Right atrium auricular region (tissue), 2 donors: ENCODE results near the gene AKAP13. TPM values are rescaled to one million over a fixed set of nuclear protein-coding genes. Genes with fewer than 3 reads are reported as not detected.
A peak's percentile ranks its signal among the peaks of the same experiment; 100 is the strongest.

Experiments used
- DNase-seq: peaks from one replicate; pipeline ENCODE4 v3.0.0-alpha.2; 2019; ENCODE audit warnings: low spot score
- H3K27ac ChIP-seq, 2 donors: fragments of 200-600 bp; sonication (generic); 1 replicate in 1 of 2; 2 replicates in 1 of 2; pipeline ENCODE4 v1.5.1; 2016 to 2019
- H3K27me3 ChIP-seq, 2 donors: fragments of 200-600 bp; sonication (generic); one replicate each; pipeline versions ENCODE4 v1.5.1 to v1.6.0; 2017 to 2019
- H3K36me3 ChIP-seq: fragments of 200-600 bp; sonication (generic); one replicate; pipeline ENCODE4 v1.5.1; 2016
- H3K4me1 ChIP-seq, 2 donors: fragments of 200-600 bp; sonication (generic); one replicate each; pipeline versions ENCODE4 v1.5.1 to v1.6.0; 2017 to 2019
- H3K4me3 ChIP-seq, 2 donors: fragments of 200-600 bp; sonication (generic); 1 replicate in 1 of 2; 2 replicates in 1 of 2; pipeline ENCODE4 v1.5.1; 2017 to 2019; ENCODE audit warnings: mild to moderate bottlenecking in 1 of 2, moderate library complexity in 1 of 2
- H3K9me3 ChIP-seq, 2 donors: fragments of 200-600 bp; sonication (generic); one replicate each; pipeline ENCODE4 v1.5.1; 2019
- total RNA-seq, 2 donors: library from RNA; depleted of rRNA; stranded (reverse); fragments of >200 nt; gene quantifications; one replicate each; pipeline ENCODE4 v1.1.0, GENCODE V29; 2016
- TF ChIP-seq, protein P1 (sequence below), 2 donors: fragments of 200-600 bp; sonication (generic); IDR thresholded peaks; one replicate each; pipeline ENCODE4 v1.5.1; 2019; ENCODE audit warnings: antibody characterized with exemption in 2 of 2

AKAP13 gene
- total RNA-seq, 2 donors from 2014 or later, result 293 to 339 TPM

DNA sequence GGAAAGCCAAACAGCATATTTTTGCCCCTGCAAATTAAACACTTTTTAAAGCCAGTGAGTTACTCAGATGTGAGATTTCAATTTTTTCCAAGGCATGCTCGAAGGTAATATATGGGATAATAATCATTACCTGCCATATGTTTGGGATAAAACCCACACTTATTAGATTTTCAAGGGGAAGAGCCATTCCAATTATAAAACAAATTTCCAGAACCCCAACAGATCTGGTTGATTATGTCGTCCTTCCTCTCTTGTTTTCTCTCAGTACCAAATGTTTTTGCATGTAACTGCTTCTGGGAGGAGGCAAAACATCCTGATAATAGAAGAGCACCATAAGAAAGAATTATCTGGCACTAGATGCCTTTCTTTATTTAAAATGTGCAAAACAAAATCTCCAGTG lies 115.1 kb downstream of the AKAP13 start:
- H3K4me1 ChIP-seq, result peaks cover 0 to 79% of the 10 kb centered on the region in 2 donors
- no peaks in the 10 kb centered on the region for H3K36me3 ChIP-seq
- no peaks in the 10 kb centered on the region for H3K27me3 ChIP-seq

GRCh38 chr15:85496151-85496550 lies 115.7 kb downstream of the AKAP13 start:
- H3K4me1 ChIP-seq, result peaks cover 0 to 84% of the 10 kb centered on the region in 2 donors
- H3K36me3 ChIP-seq, result no peaks in the 10 kb centered on the region
- no peak overlapping the region for H3K4me3 ChIP-seq
- peak overlapping the region; percentile 70 to 85 for H3K27ac ChIP-seq
- TF ChIP-seq, protein P1, sequence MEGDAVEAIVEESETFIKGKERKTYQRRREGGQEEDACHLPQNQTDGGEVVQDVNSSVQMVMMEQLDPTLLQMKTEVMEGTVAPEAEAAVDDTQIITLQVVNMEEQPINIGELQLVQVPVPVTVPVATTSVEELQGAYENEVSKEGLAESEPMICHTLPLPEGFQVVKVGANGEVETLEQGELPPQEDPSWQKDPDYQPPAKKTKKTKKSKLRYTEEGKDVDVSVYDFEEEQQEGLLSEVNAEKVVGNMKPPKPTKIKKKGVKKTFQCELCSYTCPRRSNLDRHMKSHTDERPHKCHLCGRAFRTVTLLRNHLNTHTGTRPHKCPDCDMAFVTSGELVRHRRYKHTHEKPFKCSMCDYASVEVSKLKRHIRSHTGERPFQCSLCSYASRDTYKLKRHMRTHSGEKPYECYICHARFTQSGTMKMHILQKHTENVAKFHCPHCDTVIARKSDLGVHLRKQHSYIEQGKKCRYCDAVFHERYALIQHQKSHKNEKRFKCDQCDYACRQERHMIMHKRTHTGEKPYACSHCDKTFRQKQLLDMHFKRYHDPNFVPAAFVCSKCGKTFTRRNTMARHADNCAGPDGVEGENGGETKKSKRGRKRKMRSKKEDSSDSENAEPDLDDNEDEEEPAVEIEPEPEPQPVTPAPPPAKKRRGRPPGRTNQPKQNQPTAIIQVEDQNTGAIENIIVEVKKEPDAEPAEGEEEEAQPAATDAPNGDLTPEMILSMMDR (IDR thresholded peaks at IDR 0.05), result no peak
- no peaks in the 10 kb centered on the region for H3K27me3 ChIP-seq
- H3K9me3 ChIP-seq, result no peaks in the 10 kb centered on the region
- DNase-seq, result no peak

More for the DNA sequence above, 115.1 kb downstream of the AKAP13 start:
- DNase-seq, result no peak
- H3K4me3 ChIP-seq, result no peak overlapping the region
- TF ChIP-seq, protein P1 (IDR thresholded peaks at IDR 0.05), result no peak
- no peaks in the 10 kb centered on the region for H3K9me3 ChIP-seq
- H3K27ac ChIP-seq, result peak overlapping the region; percentile 70 to 85

- Histone ChIP-seq H3K36me3 (no peaks in the 10 kb centered on the region), H3K27ac (peak overlapping the region; percentile 70 to 85), H3K4me3 (no peak overlapping the region), H3K4me1 (peaks cover 0 to 89% of the 10 kb centered on the region in 2 donors), H3K9me3 (no peaks in the 10 kb centered on the region), H3K27me3 (no peaks in the 10 kb centered on the region)
- TF ChIP-seq, protein P1 (IDR thresholded peaks at IDR 0.05), result no peak
- no peak for DNase-seq
Observed at GRCh38 chr15:85496551-85497171, 116.3 kb downstream of the AKAP13 start.

GRCh38 chr15:85497172-85497569 lies 116.8 kb downstream of the AKAP13 start:
- no peak overlapping the region for H3K4me3 ChIP-seq
- TF ChIP-seq, protein P1 (IDR thresholded peaks at IDR 0.05), result no peak
- DNase-seq, result no peak
- peak overlapping the region; percentile 70 to 85 for H3K27ac ChIP-seq
- no peaks in the 10 kb centered on the region for H3K36me3 ChIP-seq
- H3K4me1 ChIP-seq, result peaks cover 0 to 94% of the 10 kb centered on the region in 2 donors
- no peaks in the 10 kb centered on the region for H3K9me3 ChIP-seq
- H3K27me3 ChIP-seq, result no peaks in the 10 kb centered on the region

- Histone ChIP-seq H3K27ac (peak overlapping the region; percentile 76 to 85), H3K4me3 (no peak overlapping the region), H3K9me3 (no peaks in the 10 kb centered on the region), H3K36me3 (no peaks in the 10 kb centered on the region), H3K27me3 (no peaks in the 10 kb centered on the region), H3K4me1 (peaks cover 0 to 86% of the 10 kb centered on the region in 2 donors)
- TF ChIP-seq, protein P1 (IDR thresholded peaks at IDR 0.05), result no peak
- DNase-seq, result no peak
Observed at GRCh38 chr15:85498471-85498870, 118.1 kb downstream of the AKAP13 start.
